Measurements from ENCODE around the gene TLR3. TPM values are rescaled to one million over a fixed set of nuclear protein-coding genes. Genes with fewer than 3 reads are reported as not detected.

TLR3 gene
- total and polyA plus RNA-seq, 7 donors = 1.8 to 8.2 (median 3.1) TPM

- no peaks in the 10 kb centered on the region for H3K27me3 ChIP-seq
- no peaks in the 10 kb centered on the region for H3K36me3 ChIP-seq
- peak overlapping the region in 3 of 4 donors; percentile 26 to 42 (median 39) for H3K4me3 ChIP-seq
- H3K27ac ChIP-seq = peak overlapping the region in 3 of 4 donors; percentile 55 to 64 (median 62)
- no peaks in the 10 kb centered on the region for H3K9me3 ChIP-seq
- peaks cover 0 to 27% (median 22%) of the 10 kb centered on the region in 4 donors for H3K4me1 ChIP-seq
- no peak for DNase-seq
- WGBS, 2 donors = 20 to 22% methylated on average over 11 of the region's 11 CpGs
- TF ChIP-seq POLR2AphosphoS5 (IDR thresholded peaks at IDR 0.05) (peak in 1 of 4 donors; percentile 18), EP300 (IDR thresholded peaks at IDR 0.05) (no peak), POLR2A (IDR thresholded peaks at IDR 0.05) (no peak)
- TF ChIP-seq, protein P1, sequence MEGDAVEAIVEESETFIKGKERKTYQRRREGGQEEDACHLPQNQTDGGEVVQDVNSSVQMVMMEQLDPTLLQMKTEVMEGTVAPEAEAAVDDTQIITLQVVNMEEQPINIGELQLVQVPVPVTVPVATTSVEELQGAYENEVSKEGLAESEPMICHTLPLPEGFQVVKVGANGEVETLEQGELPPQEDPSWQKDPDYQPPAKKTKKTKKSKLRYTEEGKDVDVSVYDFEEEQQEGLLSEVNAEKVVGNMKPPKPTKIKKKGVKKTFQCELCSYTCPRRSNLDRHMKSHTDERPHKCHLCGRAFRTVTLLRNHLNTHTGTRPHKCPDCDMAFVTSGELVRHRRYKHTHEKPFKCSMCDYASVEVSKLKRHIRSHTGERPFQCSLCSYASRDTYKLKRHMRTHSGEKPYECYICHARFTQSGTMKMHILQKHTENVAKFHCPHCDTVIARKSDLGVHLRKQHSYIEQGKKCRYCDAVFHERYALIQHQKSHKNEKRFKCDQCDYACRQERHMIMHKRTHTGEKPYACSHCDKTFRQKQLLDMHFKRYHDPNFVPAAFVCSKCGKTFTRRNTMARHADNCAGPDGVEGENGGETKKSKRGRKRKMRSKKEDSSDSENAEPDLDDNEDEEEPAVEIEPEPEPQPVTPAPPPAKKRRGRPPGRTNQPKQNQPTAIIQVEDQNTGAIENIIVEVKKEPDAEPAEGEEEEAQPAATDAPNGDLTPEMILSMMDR (IDR thresholded peaks at IDR 0.05) = peak; percentile 83 to 90 (median 85)
- intact Hi-C loops (cut with DNase I) = no loop called here
These were observed 47.3 kb upstream of the TLR3 start for GRCh38 chr4:186021461-186022167.

GRCh38 chr4:186023975-186024374 lies 45.0 kb upstream of the TLR3 start:
- no peak overlapping the region for H3K27ac ChIP-seq
- no peaks in the 10 kb centered on the region for H3K36me3 ChIP-seq
- 86 to 88% methylated on average over 14 of the region's 14 CpGs for WGBS, 2 donors
- H3K9me3 ChIP-seq = no peaks in the 10 kb centered on the region
- no peaks in the 10 kb centered on the region for H3K27me3 ChIP-seq
- no peak for TF ChIP-seq EP300 (IDR thresholded peaks at IDR 0.05)
- TF ChIP-seq, protein P1 (IDR thresholded peaks at IDR 0.05) = no peak
- no peak for TF ChIP-seq POLR2A (IDR thresholded peaks at IDR 0.05)
- no peak for TF ChIP-seq POLR2AphosphoS5 (IDR thresholded peaks at IDR 0.05)
- no peak overlapping the region for H3K4me3 ChIP-seq
- H3K4me1 ChIP-seq = peaks cover 0 to 43% (median 35%) of the 10 kb centered on the region in 4 donors
- no peak for DNase-seq
- intact Hi-C loops (cut with DNase I) = no loop called here

DNA sequence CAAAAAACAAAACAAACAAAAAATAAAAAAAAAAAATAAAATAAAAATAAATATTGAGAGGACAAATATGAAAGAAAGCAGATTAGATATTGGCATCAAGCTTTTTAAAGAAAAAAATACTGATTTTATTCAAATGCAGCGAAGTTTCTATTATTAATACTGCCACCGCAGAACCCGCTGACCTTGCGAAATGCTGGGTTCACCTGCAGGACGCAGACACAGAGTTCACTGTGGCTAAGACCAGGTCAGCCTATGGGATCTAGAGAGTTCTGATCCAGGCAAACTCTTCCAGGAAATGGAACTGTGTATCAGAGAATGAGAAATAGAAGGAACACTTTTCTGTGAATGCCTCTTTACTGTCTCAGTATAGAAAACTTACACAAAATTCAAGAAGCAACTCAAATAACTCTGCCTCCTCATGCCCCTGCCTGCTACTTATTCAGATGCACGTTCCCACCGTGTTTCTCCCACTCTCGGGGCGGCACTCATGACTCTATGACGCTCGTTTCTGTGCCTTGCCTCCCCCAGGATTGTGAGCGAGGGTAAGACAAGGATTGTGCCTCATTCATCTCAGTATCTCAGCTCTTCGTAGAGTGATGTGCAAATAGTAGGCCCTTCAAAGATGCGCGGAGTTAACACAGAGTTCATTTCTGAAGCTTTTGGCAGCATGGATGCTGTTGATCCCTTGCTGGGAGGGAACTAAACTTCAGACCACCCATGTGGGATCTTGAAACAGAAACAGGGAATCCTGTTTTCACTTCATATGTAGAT lies 44.1 kb upstream of the TLR3 start:
- no peak for DNase-seq
- H3K4me1 ChIP-seq = peaks cover 0 to 50% (median 43%) of the 10 kb centered on the region in 4 donors

GRCh38 chr4:186025408-186025690 lies 43.6 kb upstream of the TLR3 start:
- H3K27ac ChIP-seq = peak overlapping the region in 3 of 4 donors; percentile 85 to 89 (median 87)
- WGBS, 2 donors = 78 to 81% methylated on average over 7 of the region's 7 CpGs
- peaks cover 0 to 55% (median 48%) of the 10 kb centered on the region in 4 donors for H3K4me1 ChIP-seq
- no peaks in the 10 kb centered on the region for H3K36me3 ChIP-seq
- no peaks in the 10 kb centered on the region for H3K9me3 ChIP-seq
- H3K4me3 ChIP-seq = no peak overlapping the region
- DNase-seq = no peak
- TF ChIP-seq, protein P1 (IDR thresholded peaks at IDR 0.05) = no peak
- TF ChIP-seq POLR2AphosphoS5 (IDR thresholded peaks at IDR 0.05) (no peak), POLR2A (IDR thresholded peaks at IDR 0.05) (no peak), EP300 (IDR thresholded peaks at IDR 0.05) (no peak)
- no peaks in the 10 kb centered on the region for H3K27me3 ChIP-seq
- intact Hi-C loops (cut with DNase I) = loop anchor here (5.0 kb wide), 2 partner anchors 188 to 213 kb away; partner anchors contain the start of gene SORBS2

More for the DNA sequence above, 44.1 kb upstream of the TLR3 start:
- H3K27me3 ChIP-seq = no peaks in the 10 kb centered on the region
- H3K36me3 ChIP-seq = no peaks in the 10 kb centered on the region
- TF ChIP-seq POLR2A (IDR thresholded peaks at IDR 0.05) (no peak), POLR2AphosphoS5 (IDR thresholded peaks at IDR 0.05) (no peak), EP300 (IDR thresholded peaks at IDR 0.05) (no peak)
- TF ChIP-seq, protein P1 (IDR thresholded peaks at IDR 0.05) = no peak
- H3K27ac ChIP-seq = peak overlapping the region in 3 of 4 donors; percentile 85 to 89 (median 87)
- 87 to 92% methylated on average over 15 of the region's 15 CpGs for WGBS, 2 donors
- intact Hi-C loops (cut with DNase I) = loop anchor here (5.0 kb wide), 2 partner anchors 188 to 213 kb away; partner anchors contain the start of gene SORBS2
- no peak overlapping the region for H3K4me3 ChIP-seq
- no peaks in the 10 kb centered on the region for H3K9me3 ChIP-seq

Measured in sigmoid colon (tissue), 7 donors.